GM19324 (cell line): Measurements from ENCODE around the gene IPO4.
A peak's percentile ranks its signal among the peaks of the same experiment; 100 is the strongest.
"Not testable (repeated sequence)": the region's sequence is repeated elsewhere in the genome, so short reads cannot be mapped to it uniquely, and the experiment has no call there.

Experiments
- ATAC-seq: cut with Tn5 transposase; IDR thresholded peaks from one replicate; pipeline ENCODE4 v1.9.1; 2021; ENCODE audit warnings: mild to moderate bottlenecking, moderate library complexity; ENCODE audit not compliant: unreplicated experiment, low FRiP score

IPO4 gene

GRCh38 chr14:24216345-24216699 is 27.7 kb upstream of the IPO4 start:
- no peak for ATAC-seq

GRCh38 chr14:24215495-24216344 is 27.1 kb upstream of the IPO4 start, which contains the start of gene MDP1:
TSS of gene MDP1 (minus strand) at chr14:24216066. CDS start at chr14:24215955, 111 bp downstream.
- peak; percentile 58 for ATAC-seq

- ATAC-seq, result no peak
Measured at GRCh38 chr14:24213866-24214662, 25.4 kb upstream of the IPO4 start.

- peak; percentile 78 for ATAC-seq
Measured at GRCh38 chr14:24212924-24213865, 24.6 kb upstream of the IPO4 start, which contains the start of gene CHMP4A. TSS of gene CHMP4A (minus strand) at chr14:24213488. CDS start at chr14:24213439, 49 bp downstream.

GRCh38 chr14:24211311-24211710 is 22.7 kb upstream of the IPO4 start:
- no peak for ATAC-seq

GRCh38 chr14:24207625-24208024 is 19.0 kb upstream of the IPO4 start:
- no peak for ATAC-seq

GRCh38 chr14:24207104-24207551 is 18.5 kb upstream of the IPO4 start:
- no peak for ATAC-seq

- ATAC-seq, result no peak
Measured at GRCh38 chr14:24206260-24207103, 17.9 kb upstream of the IPO4 start.

GRCh38 chr14:24204163-24205146 is 15.8 kb upstream of the IPO4 start:
- no peak for ATAC-seq

GRCh38 chr14:24203249-24203886 is 14.8 kb upstream of the IPO4 start:
- ATAC-seq, result not testable (repeated sequence)

- not testable (repeated sequence) for ATAC-seq
Measured at GRCh38 chr14:24202538-24202937, 13.9 kb upstream of the IPO4 start.

GRCh38 chr14:24198814-24199524 is 10.4 kb upstream of the IPO4 start:
- ATAC-seq, result no peak

GRCh38 chr14:24197056-24197450 is 8.4 kb upstream of the IPO4 start:
- no peak for ATAC-seq

- ATAC-seq, result peak; percentile 4
Measured at GRCh38 chr14:24196071-24197055, 7.7 kb upstream of the IPO4 start.

- peak; percentile 88 for ATAC-seq
Measured at GRCh38 chr14:24195186-24196070, 6.8 kb upstream of the IPO4 start, which contains the start of gene TM9SF1. TSS of gene TM9SF1 (minus strand) at chr14:24195441. CDS start at chr14:24195019, 422 bp downstream.
